Bronchial epithelial cell (primary cell): ENCODE measurements around the gene PAK5. TPM values are rescaled to one million over a fixed set of nuclear protein-coding genes. Genes with fewer than 3 reads are reported as not detected.

Experiments used
- DNase-seq: peaks from one replicate; pipeline ENCODE4 v3.0.0-alpha.2; 2010; ENCODE audit warnings: low read depth
- FAIRE-seq: peaks from 2 replicates; lab custom pipeline; 2011; peaks lifted over from hg19 to GRCh38; lab: Jason Lieb, UNC
- H3K27me3 ChIP-seq: 2 replicates; pipeline ENCODE4 v1.5.1; 2011; ENCODE audit warnings: low read length; ENCODE audit not compliant: control insufficient read depth, insufficient read depth
- H3K36me3 ChIP-seq: 2 replicates; pipeline ENCODE4 v1.5.1; 2011; ENCODE audit warnings: low read length; ENCODE audit not compliant: control insufficient read depth, insufficient read depth
- H3K4me3 ChIP-seq: 2 replicates; pipeline ENCODE4 v1.5.1; 2011; ENCODE audit warnings: mild to moderate bottlenecking, low read depth, low read length, control low read depth
- total RNA-seq: library from RNA; depleted of rRNA; stranded (reverse); fragments of >200 nt; gene quantifications from 2 replicates; pipeline ENCODE4 v1.2.1, GENCODE V29; 2014
- TF ChIP-seq, protein P1 (sequence below): IDR thresholded peaks from 2 replicates; pipeline ENCODE4 v1.5.1; 2011; ENCODE audit warnings: mild to moderate bottlenecking, moderate library complexity, low read length, control low read depth, inconsistent platforms; ENCODE audit not compliant: insufficient read depth, severe bottlenecking

The PAK5 gene
- total RNA-seq, 1 donor from 2014 or later, result not detected

- Histone ChIP-seq H3K36me3 (no peaks in the 10 kb centered on the region), H3K4me3 (no peak overlapping the region), H3K27me3 (peaks cover 30% of the 10 kb centered on the region)
- TF ChIP-seq, protein P1, sequence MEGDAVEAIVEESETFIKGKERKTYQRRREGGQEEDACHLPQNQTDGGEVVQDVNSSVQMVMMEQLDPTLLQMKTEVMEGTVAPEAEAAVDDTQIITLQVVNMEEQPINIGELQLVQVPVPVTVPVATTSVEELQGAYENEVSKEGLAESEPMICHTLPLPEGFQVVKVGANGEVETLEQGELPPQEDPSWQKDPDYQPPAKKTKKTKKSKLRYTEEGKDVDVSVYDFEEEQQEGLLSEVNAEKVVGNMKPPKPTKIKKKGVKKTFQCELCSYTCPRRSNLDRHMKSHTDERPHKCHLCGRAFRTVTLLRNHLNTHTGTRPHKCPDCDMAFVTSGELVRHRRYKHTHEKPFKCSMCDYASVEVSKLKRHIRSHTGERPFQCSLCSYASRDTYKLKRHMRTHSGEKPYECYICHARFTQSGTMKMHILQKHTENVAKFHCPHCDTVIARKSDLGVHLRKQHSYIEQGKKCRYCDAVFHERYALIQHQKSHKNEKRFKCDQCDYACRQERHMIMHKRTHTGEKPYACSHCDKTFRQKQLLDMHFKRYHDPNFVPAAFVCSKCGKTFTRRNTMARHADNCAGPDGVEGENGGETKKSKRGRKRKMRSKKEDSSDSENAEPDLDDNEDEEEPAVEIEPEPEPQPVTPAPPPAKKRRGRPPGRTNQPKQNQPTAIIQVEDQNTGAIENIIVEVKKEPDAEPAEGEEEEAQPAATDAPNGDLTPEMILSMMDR, result no peak
- no peak for FAIRE-seq
- peak; percentile 2 for DNase-seq
Observed at GRCh38 chr20:9503526-9504245, 335.2 kb downstream of the PAK5 start.

GRCh38 chr20:9501473-9501872 is 337.4 kb downstream of the PAK5 start:
- H3K27me3 ChIP-seq, result peaks cover 13% of the 10 kb centered on the region
- FAIRE-seq (no peak), DNase-seq (no peak)
- no peak overlapping the region for H3K4me3 ChIP-seq
- H3K36me3 ChIP-seq, result no peaks in the 10 kb centered on the region
- TF ChIP-seq, protein P1, result no peak

GRCh38 chr20:9500121-9500520 is 338.8 kb downstream of the PAK5 start:
- TF ChIP-seq, protein P1, result no peak
- Histone ChIP-seq H3K27me3 (peaks cover under 1% of the 10 kb centered on the region), H3K36me3 (no peaks in the 10 kb centered on the region), H3K4me3 (no peak overlapping the region)
- DNase-seq (no peak), FAIRE-seq (no peak)

- TF ChIP-seq, protein P1, result no peak
- FAIRE-seq (peak; percentile 23), DNase-seq (no peak)
- Histone ChIP-seq H3K27me3 (no peaks in the 10 kb centered on the region), H3K36me3 (no peaks in the 10 kb centered on the region), H3K4me3 (no peak overlapping the region)
Observed at GRCh38 chr20:9499126-9499899, 339.6 kb downstream of the PAK5 start.

- FAIRE-seq, result no peak
- DNase-seq, result peak; percentile 7
- Histone ChIP-seq H3K36me3 (no peaks in the 10 kb centered on the region), H3K4me3 (no peak overlapping the region), H3K27me3 (no peaks in the 10 kb centered on the region)
- TF ChIP-seq, protein P1, result no peak
Observed at GRCh38 chr20:9498322-9498721, 340.6 kb downstream of the PAK5 start.
